ENCODE measurements around the gene CACNG5.
"Not testable (repeated sequence)": the region's sequence is repeated elsewhere in the genome, so short reads cannot be mapped to it uniquely, and the experiment has no call there.

Gene CACNG5

GRCh38 chr17:66849851-66850580 lies 15.1 kb downstream of the CACNG5 start:
- DNase-seq: no peak

- DNase-seq: no peak
Observed at GRCh38 chr17:66850692-66851091, 15.8 kb downstream of the CACNG5 start.

GRCh38 chr17:66855204-66855603 lies 20.3 kb downstream of the CACNG5 start:
- peak; percentile 12 for DNase-seq

- no peak for DNase-seq
Observed at GRCh38 chr17:66858226-66859083, 23.5 kb downstream of the CACNG5 start.

- DNase-seq: no peak
Observed at GRCh38 chr17:66859353-66859752, 24.4 kb downstream of the CACNG5 start.

GRCh38 chr17:66860204-66860603 lies 25.3 kb downstream of the CACNG5 start:
- no peak for DNase-seq

GRCh38 chr17:66863820-66864219 lies 28.9 kb downstream of the CACNG5 start:
- DNase-seq: no peak

- no peak for DNase-seq
Observed at GRCh38 chr17:66865151-66865550, 30.2 kb downstream of the CACNG5 start.

- DNase-seq: no peak
Observed at GRCh38 chr17:66873962-66874361, 39.0 kb downstream of the CACNG5 start.

GRCh38 chr17:66884931-66885330 lies 50.0 kb downstream of the CACNG5 start:
- DNase-seq: no peak

GRCh38 chr17:66885417-66885816 lies 50.5 kb downstream of the CACNG5 start:
- no peak for DNase-seq

- no peak for DNase-seq
Observed at GRCh38 chr17:66889480-66890230, 54.7 kb downstream of the CACNG5 start.

GRCh38 chr17:66892246-66892645 lies 57.3 kb downstream of the CACNG5 start:
- no peak for DNase-seq

GRCh38 chr17:66893382-66893781 lies 58.5 kb downstream of the CACNG5 start:
- no peak for DNase-seq

- DNase-seq: no peak
Observed at GRCh38 chr17:66893863-66894262, 58.9 kb downstream of the CACNG5 start.

- no peak for DNase-seq
Observed at GRCh38 chr17:66897141-66897540, 62.2 kb downstream of the CACNG5 start.

- DNase-seq: no peak
Observed at GRCh38 chr17:66898536-66898935, 63.6 kb downstream of the CACNG5 start.

GRCh38 chr17:66900126-66901010 lies 65.5 kb downstream of the CACNG5 start:
- no peak for DNase-seq

- DNase-seq: not testable (repeated sequence)
Observed at GRCh38 chr17:66903296-66903695, 68.4 kb downstream of the CACNG5 start.

GRCh38 chr17:66903781-66904180 lies 68.9 kb downstream of the CACNG5 start:
- DNase-seq: no peak

GRCh38 chr17:66904760-66905624 lies 70.1 kb downstream of the CACNG5 start:
- DNase-seq: no peak

Measured in CD4-positive, alpha-beta T cell treated with Interleukin-17A for 1 hour (primary cell).